K562 (cell line): ENCODE results near the gene HOXB8. TPM values are rescaled to one million over a fixed set of nuclear protein-coding genes. Genes with fewer than 3 reads are reported as not detected.
A peak's percentile ranks its signal among the peaks of the same experiment; 100 is the strongest.

Source experiments
- ATAC-seq: fragments of 200-7000 bp; cut with Tn5 transposase; 3 replicates; pipeline ENCODE4 v1.9.1; 2020; ENCODE audit warnings: moderate library complexity
- BruUV-seq: library from RNA; stranded (reverse); fragments of 400-500 nt; replicated peaks from 2 replicates; lab custom pipeline; 2021; lab: Mats Ljungman, UMichigan
- CTCF ChIA-PET: fragments of 300-600 bp; formaldehyde crosslinking; extraction: SDS; loops from one replicate; lab custom pipeline; 2021; ENCODE audit warnings: low intra/inter-chr PET ratio; lab: Yijun Ruan, JAX
- POLR2A ChIA-PET: fragments of 300-600, 350-650 bp; sonication (Branson Sonifier 250); formaldehyde crosslinking; extraction: SDS; loops from one replicate; lab custom pipeline; 2021; ENCODE audit warnings: antibody characterized with exemption, inconsistent platforms; lab: Yijun Ruan, JAX
- DNase-seq, 4 experiments: peaks; one replicate each; pipeline versions ENCODE4 v3.0.0 to v3.0.0-alpha.2; 2011 to 2018; ENCODE audit warnings: low spot score in 3 of 4, mixed read lengths in 3 of 4; ENCODE audit errors: extremely low read depth in 1 of 4
- FAIRE-seq: peaks from 2 replicates; lab custom pipeline; 2011; peaks lifted over from hg19 to GRCh38; lab: Jason Lieb, UNC
- H2AFZ ChIP-seq: 2 replicates; pipeline ENCODE4 v1.6.0; 2011; ENCODE audit warnings: low read depth, low read length, control low read depth, inconsistent platforms
- H3K27ac ChIP-seq: fragments of 200-600 bp; 3 replicates; pipeline ENCODE4 v1.8.0; 2011; ENCODE audit warnings: low read depth, mild to moderate bottlenecking, control low read depth, inconsistent platforms, low read length, moderate library complexity, mixed read lengths; ENCODE audit errors: extremely low read depth
- H3K27me3 ChIP-seq, 2 experiments: fragments of 300-600 bp in 1 of 2; 2 replicates in 1 of 2; 3 replicates in 1 of 2; pipeline versions ENCODE4 v1.6.0 to v1.8.0; 2011; ENCODE audit warnings: inconsistent platforms in 2 of 2, low read length in 2 of 2, mild to moderate bottlenecking in 1 of 2, mixed read lengths in 1 of 2, moderate library complexity in 1 of 2; ENCODE audit not compliant: control insufficient read depth in 2 of 2, insufficient read depth in 2 of 2
- H3K36me3 ChIP-seq: fragments of 300-600 bp; 3 replicates; pipeline ENCODE4 v1.8.0; 2011; ENCODE audit warnings: mild to moderate bottlenecking, low read length, inconsistent platforms; ENCODE audit not compliant: control insufficient read depth, insufficient read depth
- H3K4me1 ChIP-seq, 2 experiments: fragments of 200-600 bp in 1 of 2; replicated peaks in 1 of 2; 2 replicates in 1 of 2; 3 replicates in 1 of 2; pipeline versions ENCODE4 v1.5.1 to v1.8.0; 2011; ENCODE audit warnings: inconsistent platforms in 2 of 2, low read length in 2 of 2, mild to moderate bottlenecking in 1 of 2, mixed read lengths in 1 of 2, moderate library complexity in 1 of 2; ENCODE audit not compliant: control insufficient read depth in 2 of 2, insufficient read depth in 2 of 2
- H3K4me2 ChIP-seq: 2 replicates; pipeline ENCODE4 v1.6.1; 2011; ENCODE audit warnings: low read length, control low read depth, inconsistent platforms, mixed read lengths; ENCODE audit not compliant: insufficient read depth
- H3K4me3 ChIP-seq: fragments of 200-600 bp; sonication (generic), shearing (Covaris generic); 2 replicates; pipeline ENCODE4 v1.5.1; 2016; ENCODE audit warnings: control low read depth, inconsistent platforms
- H3K79me2 ChIP-seq: fragments of 200-600 bp; 3 replicates; pipeline ENCODE4 v1.8.0; 2011; ENCODE audit warnings: low read length, inconsistent platforms; ENCODE audit not compliant: control insufficient read depth, insufficient read depth
- H3K9ac ChIP-seq, 2 experiments: 2 replicates each; pipeline versions ENCODE4 v1.6.0 to v1.6.1; 2011; ENCODE audit warnings: low read depth in 2 of 2, low read length in 2 of 2, control low read depth in 1 of 2, inconsistent platforms in 1 of 2, mild to moderate bottlenecking in 1 of 2, mixed read lengths in 1 of 2; ENCODE audit not compliant: insufficient read depth in 1 of 2
- H3K9me1 ChIP-seq: one replicate; pipeline ENCODE4 v1.6.0; 2011; ENCODE audit warnings: inconsistent platforms, mild to moderate bottlenecking, low read length, moderate library complexity; ENCODE audit not compliant: control insufficient read depth, insufficient read depth
- H3K9me3 ChIP-seq: replicated peaks from 2 replicates; pipeline ENCODE4 v1.5.1; 2011; ENCODE audit warnings: low read depth, low read length, inconsistent platforms; ENCODE audit not compliant: control insufficient read depth, insufficient read depth
- H4K20me1 ChIP-seq: replicated peaks from 2 replicates; pipeline ENCODE4 v1.6.1; 2011; ENCODE audit warnings: low read length, inconsistent platforms, mixed read lengths; ENCODE audit not compliant: control insufficient read depth, insufficient read depth
- AFF1 ChIP-seq, 2 experiments: fragments of 450-650 bp; IDR thresholded peaks; 2 replicates each; pipeline ENCODE4 v1.6.1; 2018; ENCODE audit warnings: mild to moderate bottlenecking in 2 of 2, low read depth in 1 of 2; ENCODE audit not compliant: partially characterized antibody in 2 of 2
- ATF3 ChIP-seq, 2 experiments: fragments of 450-650 bp in 1 of 2; sonication (generic) in 1 of 2; formaldehyde crosslinking in 1 of 2; IDR thresholded peaks in 1 of 2; conservative IDR thresholded peaks in 1 of 2; 2 replicates each; pipeline versions ENCODE4 v1.6.1 to v1.8.1; 2016 to 2023; ENCODE audit warnings: mild to moderate bottlenecking in 2 of 2, moderate library complexity in 2 of 2, inconsistent platforms in 1 of 2, missing genetic modification reagents in 1 of 2
- ATF6 ChIP-seq: sonication (generic); formaldehyde crosslinking; IDR thresholded peaks from 2 replicates; pipeline ENCODE4 v1.4.0; 2020; ENCODE audit warnings: mild to moderate bottlenecking, missing genetic modification reagents
- HDAC6 ChIP-seq: IDR thresholded peaks from 2 replicates; pipeline ENCODE4 v1.6.1; 2012; ENCODE audit warnings: low read depth, mild to moderate bottlenecking, control low read depth, inconsistent platforms, low read length, moderate library complexity
- HMBOX1 ChIP-seq: sonication (generic); IDR thresholded peaks from 2 replicates; pipeline ENCODE4 v1.6.1; 2016
- TFE3 ChIP-seq: fragments of 450-650 bp; formaldehyde crosslinking; IDR thresholded peaks from 2 replicates; pipeline ENCODE4 v1.4.0; 2020; ENCODE audit warnings: mild to moderate bottlenecking, mixed read lengths
- USF1 ChIP-seq: sonication (generic); formaldehyde crosslinking; IDR thresholded peaks from 2 replicates; pipeline ENCODE4 v1.9.0; 2022; ENCODE audit warnings: mild to moderate bottlenecking, missing genetic modification reagents
- WGBS: fragments of 100-300 bp; shearing (Covaris generic); methylation state at CpG from one replicate; pipeline ENCODE4 v1.1.6; 2016; ENCODE audit warnings: low coverage, mixed read lengths; ENCODE audit not compliant: insufficient coverage; ENCODE audit errors: missing lambda C conversion rate; 5-methylcytosine and 5-hydroxymethylcytosine counted together
- in situ Hi-C: fragments of 300-500 bp; cut with MboI; formaldehyde crosslinking; loops from 4 replicates; pipeline ENCODE4 v1.15.0; 2018; ENCODE audit warnings: inconsistent platforms, mixed read lengths
- intact Hi-C: fragments of 100-400 bp; cut with micrococcal nuclease; formaldehyde crosslinking; loops from 2 replicates; pipeline ENCODE4 v1.14.2; 2022
- polyA plus RNA-seq, 8 experiments: library from polyadenylated mRNA; depleted of rRNA in 4 of 8; stranded (reverse) in 5 of 8; unstranded in 3 of 8; fragments of >200 nt; fragmentation: Nextera tagmentation in 2 of 8; fragmentation: Illumina TruSeq in 1 of 8; extraction: Ambion mirVana in 2 of 8; extraction: Trizol in 1 of 8; gene quantifications; 2 replicates each; pipeline versions ENCODE4 v1.2.1 to v1.2.3, GENCODE V29; 2011 to 2014; ENCODE audit warnings: inconsistent platforms in 1 of 8, missing spikeins in 1 of 8
- total RNA-seq, 7 experiments: library from RNA; depleted of rRNA in 6 of 7; stranded (reverse); fragments of >200 nt in 6 of 7; fragmentation: Illumina TruSeq in 2 of 7; extraction: Trizol in 2 of 7; gene quantifications; 2 replicates each; pipeline versions ENCODE4 v1.2.1 to v1.2.3, GENCODE V29; 2011 to 2021; ENCODE audit warnings: low replicate concordance in 1 of 7

HOXB8 gene
- total and polyA plus RNA-seq, 9 of the 15 experiments (the other 6 are each of a cell fraction or from before 2014, with no cell fraction given): 0.52 to 23.8 (median 3.6) TPM

GRCh38 chr17:48589831-48590606, 25.1 kb downstream of the HOXB8 start, which contains the start of gene HOXB3:
HOXB3 (minus strand) TSS chr17:48590241; CDS start chr17:48552474, 37,767 bp downstream.
- DNase-seq: no peak
- in situ Hi-C loops (loop anchor here (5.0 kb wide), 1 partner anchor 253 kb away; no protein-coding TSS in a partner anchor), intact Hi-C loops (no loop called here)
- H3K4me2 ChIP-seq: no peak within 1 kb of the TSS; the same call in 1 of the 2 replicates
- no peak for ATAC-seq
- POLR2A ChIA-PET: interaction anchor here (1.0 to 1.7 kb wide), 5 partner anchors 9 to 254 kb away, joined by 3 to 10 read pairs (median 6); partner anchors contain the start of gene HOXB9
- no peaks in the 10 kb centered on the region for H4K20me1 ChIP-seq
- peak within 1 kb of the TSS in 1 of 2 experiments; percentile 27; a peak in 1 of 4 replicates for H3K9ac ChIP-seq
- H3K36me3 ChIP-seq: no peaks in the 10 kb centered on the region
- peaks cover 9 to 35% of the 10 kb centered on the region in 2 experiments; a peak in 4 of 5 replicates for H3K4me1 ChIP-seq
- no peak within 1 kb of the TSS for H3K4me3 ChIP-seq
- WGBS: 65% methylated on average over 22 of the region's 23 CpGs
- BruUV-seq: no TSS peak
- FAIRE-seq: no peak
- no peaks in the 10 kb centered on the region for H3K27me3 ChIP-seq
- CTCF ChIA-PET: interaction anchor here (0.7 to 0.9 kb wide), 2 partner anchors 12 to 254 kb away, joined by 3 read pairs; no protein-coding TSS in a partner anchor
- H3K79me2 ChIP-seq: 0 out of 3 replicates have a peak, but pooled peaks cover 2% of the 10 kb centered on the region
- no peak within 1 kb of the TSS for H3K27ac ChIP-seq
- H3K9me1 ChIP-seq: no peaks in the 10 kb centered on the region
- no peaks in the 10 kb centered on the region for H3K9me3 ChIP-seq
- H2AFZ ChIP-seq: no peak within 1 kb of the TSS
- TF ChIP-seq USF1 (peak; percentile 17; the same call in 1 of the 2 replicates), ATF3 (IDR thresholded peaks at IDR 0.05) (no peak), ATF3 (CRISPR knock-in tag; conservative IDR thresholded peaks at IDR 0.05) (no peak), ATF6 (CRISPR knock-in tag) (no peak), HMBOX1 (no peak), HDAC6 (no peak), AFF1 (IDR thresholded peaks at IDR 0.05; ENCODE audit: low read depth in 1 of 2, partially characterized antibody in 2 of 2) (no peak), TFE3 (CRISPR knock-in tag) (peak; percentile 78)
